Spleen (tissue), 7 donors: ENCODE data around the gene TAGLN2.

Experiments used
- CTCF ChIP-seq, 11 experiments: fragments of 200-600 bp in 7 of 11; fragments of 450-650 bp in 4 of 11; sonication (generic) in 4 of 11; IDR thresholded peaks in 8 of 11; conservative IDR thresholded peaks in 3 of 11; 1 replicate in 7 of 11; 2 replicates in 4 of 11; pipeline versions ENCODE4 v1.4.0 to v1.8.0; 2016 to 2021; ENCODE audit warnings: antibody characterized with exemption in 11 of 11, inconsistent platforms in 4 of 11, mild to moderate bottlenecking in 1 of 11
- POLR2A ChIP-seq, 3 donors: fragments of 450-650 bp; IDR thresholded peaks; one replicate each; pipeline ENCODE4 v1.5.1; 2017; ENCODE audit warnings: antibody characterized with exemption in 3 of 3, mild to moderate bottlenecking in 1 of 3
- donor health status: DM: no; HTN: no; CAD: no; lungs with moderate emphysema.
- donor health status: DM: no; HTN: no; CAD: no.
- donor health status: DM: no; HTN: no; CAD: no.

DNA sequence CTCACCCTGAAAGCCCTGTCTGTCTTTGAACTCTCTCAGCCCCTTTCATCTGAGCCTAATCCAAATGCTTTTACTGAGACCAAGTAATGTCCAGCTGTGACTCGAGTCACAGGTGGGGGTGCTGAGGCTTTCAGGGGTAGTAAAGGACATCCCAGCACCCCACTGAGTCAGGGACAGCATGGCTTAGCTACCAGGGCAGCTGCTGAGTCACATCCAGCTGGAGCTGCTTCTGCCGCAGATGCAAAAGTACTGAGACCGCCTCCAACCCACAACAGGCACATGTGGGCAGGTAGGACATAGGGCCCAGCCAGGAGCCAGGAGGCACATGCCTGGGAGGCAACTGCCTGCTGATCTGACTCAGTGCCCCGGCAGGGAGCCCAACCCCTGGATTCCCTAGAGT is 56.1 kb downstream of the TAGLN2 start:
- TF ChIP-seq CTCF (IDR thresholded peaks at IDR 0.05 in 8 of 11, conservative IDR thresholded peaks at IDR 0.05 in 3 of 11) (no peak), POLR2A (IDR thresholded peaks at IDR 0.05) (no peak)
